Breast epithelium (tissue), 4 donors: ENCODE measurements around the gene KPNA5. TPM values are rescaled to one million over a fixed set of nuclear protein-coding genes. Genes with fewer than 3 reads are reported as not detected.
"Not testable (repeated sequence)": the region's sequence is repeated elsewhere in the genome, so short reads cannot be mapped to it uniquely, and the experiment has no call there.

ENCODE experiments used
- DNase-seq, 2 donors: peaks; one replicate each; pipeline ENCODE4 v3.0.0-alpha.2; 2019; ENCODE audit warnings: low spot score in 2 of 2
- H3K27ac ChIP-seq, 2 donors: fragments of 200-600 bp; sonication (generic) in 1 of 2; one replicate each; pipeline ENCODE4 v1.5.1; 2016 to 2019; ENCODE audit warnings: mild to moderate bottlenecking in 1 of 2
- H3K27me3 ChIP-seq, 2 donors: fragments of 200-600 bp; sonication (generic) in 1 of 2; one replicate each; pipeline versions ENCODE4 v1.5.1 to v1.6.0; 2017 to 2019; ENCODE audit warnings: control low read depth in 1 of 2, mild to moderate bottlenecking in 1 of 2
- H3K36me3 ChIP-seq: fragments of 200-600 bp; one replicate; pipeline ENCODE4 v1.5.1; 2019
- H3K4me1 ChIP-seq, 2 donors: fragments of 200-600 bp; sonication (generic); one replicate each; pipeline ENCODE4 v1.5.1; 2016 to 2019; ENCODE audit warnings: control low read depth in 1 of 2
- H3K4me3 ChIP-seq, 3 donors: fragments of 200-600 bp; sonication (generic); 1 replicate in 2 of 3; 2 replicates in 1 of 3; pipeline ENCODE4 v1.5.1; 2016 to 2019; ENCODE audit warnings: mild to moderate bottlenecking in 3 of 3, moderate library complexity in 2 of 3
- H3K9me3 ChIP-seq, 2 donors: fragments of 200-600 bp; sonication (generic) in 1 of 2; one replicate each; pipeline ENCODE4 v1.5.1; 2016 to 2019; ENCODE audit warnings: control low read depth in 1 of 2
- CTCF ChIP-seq, 3 donors: fragments of 450-650 bp; IDR thresholded peaks; one replicate each; pipeline ENCODE4 v1.5.1; 2016 to 2017; ENCODE audit warnings: antibody characterized with exemption in 3 of 3, mild to moderate bottlenecking in 3 of 3, moderate library complexity in 3 of 3
- POLR2A ChIP-seq: fragments of 450-650 bp; IDR thresholded peaks from one replicate; pipeline ENCODE4 v1.6.1; 2016; ENCODE audit warnings: antibody characterized with exemption, mild to moderate bottlenecking, moderate library complexity
- POLR2AphosphoS5 ChIP-seq, 3 donors: sonication (generic); formaldehyde crosslinking; IDR thresholded peaks; one replicate each; pipeline ENCODE4 v1.6.1; 2017; ENCODE audit warnings: antibody characterized with exemption in 3 of 3
- intact Hi-C: fragments of 100-400 bp; cut with DNase I; formaldehyde crosslinking; loops from one replicate; pipeline ENCODE4 v1.15.1; 2023; ENCODE audit warnings: low total_unique reads
- total RNA-seq, 3 donors: library from RNA; depleted of rRNA; stranded (reverse); fragments of >200 nt; gene quantifications; one replicate each; pipeline ENCODE4 v1.1.0, GENCODE V29; 2016

The KPNA5 gene
- total RNA-seq, 3 donors from 2014 or later = 10.8 to 14.3 (median 11.2) TPM

GRCh38 chr6:116737004-116737403, 56.0 kb downstream of the KPNA5 start:
- Histone ChIP-seq H3K27ac (no peak overlapping the region), H3K4me3 (no peak overlapping the region), H3K27me3 (no peaks in the 10 kb centered on the region), H3K9me3 (peaks cover 0 to 16% of the 10 kb centered on the region in 2 donors), H3K4me1 (no peaks in the 10 kb centered on the region), H3K36me3 (peaks cover 9% of the 10 kb centered on the region)
- intact Hi-C loops = no loop called here
- DNase-seq = no peak
- TF ChIP-seq CTCF (IDR thresholded peaks at IDR 0.05) (no peak), POLR2AphosphoS5 (IDR thresholded peaks at IDR 0.05) (no peak), POLR2A (no peak)

- H3K36me3 ChIP-seq, intact Hi-C loops, H3K27ac ChIP-seq, H3K4me3 ChIP-seq, DNase-seq, H3K4me1 ChIP-seq, H3K27me3 ChIP-seq: not testable (repeated sequence)
- peaks cover 0 to 19% of the 10 kb centered on the region in 2 donors for H3K9me3 ChIP-seq
Observed at GRCh38 chr6:116740486-116740885, 59.5 kb downstream of the KPNA5 start.

GRCh38 chr6:116741571-116741970, 60.6 kb downstream of the KPNA5 start:
- Histone ChIP-seq H3K36me3 (no peaks in the 10 kb centered on the region), H3K4me3 (no peak overlapping the region), H3K27me3 (no peaks in the 10 kb centered on the region), H3K27ac (no peak overlapping the region), H3K4me1 (no peaks in the 10 kb centered on the region), H3K9me3 (peaks cover 0 to 23% of the 10 kb centered on the region in 2 donors)
- DNase-seq = no peak
- TF ChIP-seq CTCF (IDR thresholded peaks at IDR 0.05) = no peak
- TF ChIP-seq POLR2A = no peak
- no peak for TF ChIP-seq POLR2AphosphoS5 (IDR thresholded peaks at IDR 0.05)
- intact Hi-C loops = no loop called here

- Histone ChIP-seq H3K4me3 (no peak overlapping the region), H3K27ac (no peak overlapping the region), H3K36me3 (no peaks in the 10 kb centered on the region), H3K9me3 (peaks cover 0 to 14% of the 10 kb centered on the region in 2 donors), H3K27me3 (no peaks in the 10 kb centered on the region), H3K4me1 (no peaks in the 10 kb centered on the region)
- no peak for DNase-seq
- intact Hi-C loops = no loop called here
- TF ChIP-seq CTCF (IDR thresholded peaks at IDR 0.05) = no peak
- TF ChIP-seq POLR2AphosphoS5 (IDR thresholded peaks at IDR 0.05) = no peak
- TF ChIP-seq POLR2A = no peak
Observed at GRCh38 chr6:116745176-116745575, 64.2 kb downstream of the KPNA5 start.

- Histone ChIP-seq H3K36me3 (no peaks in the 10 kb centered on the region), H3K4me3 (no peak overlapping the region), H3K27ac (no peak overlapping the region), H3K4me1 (no peaks in the 10 kb centered on the region), H3K27me3 (peaks cover 0 to 19% of the 10 kb centered on the region in 2 donors), H3K9me3 (no peaks in the 10 kb centered on the region)
- TF ChIP-seq POLR2AphosphoS5 (IDR thresholded peaks at IDR 0.05) = no peak
- TF ChIP-seq CTCF (IDR thresholded peaks at IDR 0.05) = no peak
- TF ChIP-seq POLR2A = no peak
- no peak for DNase-seq
- intact Hi-C loops = no loop called here
Observed at GRCh38 chr6:116761779-116762178, 80.8 kb downstream of the KPNA5 start.

GRCh38 chr6:116762235-116762634, 81.2 kb downstream of the KPNA5 start:
- no peaks in the 10 kb centered on the region for H3K9me3 ChIP-seq
- H3K27ac ChIP-seq = no peak overlapping the region
- TF ChIP-seq POLR2AphosphoS5 (IDR thresholded peaks at IDR 0.05) = no peak
- TF ChIP-seq POLR2A = no peak
- intact Hi-C loops = no loop called here
- peaks cover 0 to 19% of the 10 kb centered on the region in 2 donors for H3K27me3 ChIP-seq
- no peak for DNase-seq
- H3K36me3 ChIP-seq = no peaks in the 10 kb centered on the region
- no peak overlapping the region for H3K4me3 ChIP-seq
- H3K4me1 ChIP-seq = no peaks in the 10 kb centered on the region
